HG03439 (cell line): ENCODE measurements around the gene PRKCQ.

Experiments used
- ATAC-seq: cut with Tn5 transposase; IDR thresholded peaks from one replicate; pipeline ENCODE4 v1.9.1; 2021; ENCODE audit warnings: mild to moderate bottlenecking, moderate library complexity; ENCODE audit not compliant: unreplicated experiment

Gene PRKCQ

GRCh38 chr10:6579904-6580278, at the start of gene PRKCQ:
TSS of gene PRKCQ (minus strand) at chr10:6580276. CDS start at chr10:6515135, 65,141 bp downstream.
- peak; percentile 31 for ATAC-seq

DNA sequence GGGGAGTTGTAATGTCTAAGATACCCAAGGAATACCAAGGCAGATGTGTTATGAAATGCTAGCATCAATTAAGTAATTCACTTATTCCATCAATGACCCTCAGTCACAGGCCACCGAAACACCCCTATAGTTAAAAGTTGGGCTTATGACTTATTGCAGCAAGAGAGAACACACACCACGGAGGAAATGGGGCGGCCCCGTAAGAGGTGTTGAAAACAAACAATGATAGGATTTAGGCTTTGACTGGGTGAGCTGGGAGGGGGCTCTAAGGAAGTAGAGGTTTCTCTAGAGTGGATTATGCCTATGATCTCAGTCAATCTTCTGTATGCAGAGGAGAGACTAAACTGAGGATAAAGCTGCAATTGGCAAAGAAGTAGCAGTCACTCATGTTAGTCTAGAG, 45.4 kb upstream of the PRKCQ start:
- ATAC-seq, result no peak

DNA sequence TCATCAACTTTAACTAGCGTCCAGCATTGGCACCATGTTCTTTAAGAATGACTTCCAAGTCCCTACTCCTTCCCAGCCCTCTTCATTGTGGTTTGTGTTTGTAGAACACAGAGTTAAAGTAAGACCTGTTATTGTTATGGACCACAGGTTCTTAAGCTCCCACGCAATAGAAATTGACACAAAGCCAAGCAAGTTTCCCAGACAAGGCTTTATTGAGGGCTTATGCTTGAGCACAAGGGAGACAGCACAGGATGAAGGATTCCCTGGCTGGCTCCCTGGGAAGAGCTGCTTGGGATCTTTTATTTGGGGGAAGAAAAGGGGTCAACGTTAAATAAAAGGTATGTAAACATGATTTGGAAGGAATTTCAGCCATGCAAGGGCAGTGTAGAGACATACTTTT, 44.3 kb upstream of the PRKCQ start:
- ATAC-seq, result no peak

DNA sequence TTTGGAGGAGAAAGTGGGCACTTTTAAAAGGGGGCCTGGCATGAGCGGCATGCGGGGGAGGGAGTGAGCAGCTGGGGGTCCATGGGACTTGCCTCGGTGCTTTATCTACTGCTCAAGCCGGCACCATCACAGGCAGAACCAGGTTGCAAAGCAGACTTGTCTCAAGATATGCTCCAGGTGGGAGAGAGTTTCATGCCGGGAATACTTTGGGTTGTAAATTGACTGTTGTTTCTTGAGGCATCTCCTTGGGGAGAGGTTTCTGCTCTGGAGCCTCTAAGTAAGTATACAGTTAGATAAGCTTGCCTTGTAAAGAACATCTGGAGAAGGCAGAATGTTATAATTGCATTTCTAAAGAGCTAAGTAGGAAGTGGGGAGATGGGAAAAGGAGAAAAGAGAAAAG, 42.8 kb upstream of the PRKCQ start:
- ATAC-seq, result no peak

DNA sequence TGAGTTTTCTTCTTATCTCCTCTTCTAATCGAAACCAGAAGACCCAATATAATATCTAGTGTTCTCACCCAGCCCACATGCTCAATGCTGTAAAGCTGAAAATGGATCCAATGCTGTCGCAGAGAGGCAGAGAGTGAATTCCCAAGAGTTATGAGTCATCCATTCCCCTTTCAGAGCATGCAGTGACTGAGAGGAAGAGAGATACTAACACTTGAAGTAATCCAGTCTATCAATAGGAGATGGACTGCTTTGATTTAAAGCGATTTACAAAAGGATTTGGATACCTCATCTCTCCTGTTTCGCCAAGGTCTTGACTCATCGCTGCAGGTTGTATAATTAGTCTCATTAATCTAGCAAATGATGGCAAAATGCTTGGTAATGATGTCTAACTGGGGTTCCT, 41.5 kb upstream of the PRKCQ start:
- ATAC-seq, result no peak

DNA sequence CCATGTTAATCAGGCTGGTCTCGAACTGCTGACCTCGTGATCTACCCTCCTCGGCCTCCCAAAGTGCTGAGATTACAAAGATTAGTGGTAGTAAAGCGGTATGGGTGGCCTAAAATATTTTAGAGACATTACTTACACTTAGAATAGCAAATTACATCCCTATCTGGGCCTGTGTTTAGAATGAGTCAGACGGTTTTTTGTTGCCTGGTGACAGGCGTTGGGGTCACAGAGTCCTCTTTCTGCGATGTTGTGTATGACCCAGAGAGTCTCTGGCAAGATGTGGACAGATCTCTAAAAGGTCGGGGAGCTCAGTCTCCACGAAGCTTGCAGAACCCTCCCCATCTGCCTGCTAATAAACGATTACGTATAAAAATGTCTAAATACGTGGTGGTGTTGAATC, 39.6 kb upstream of the PRKCQ start:
- ATAC-seq, result no peak

GRCh38 chr10:6618340-6618739, 38.3 kb upstream of the PRKCQ start:
- ATAC-seq, result no peak

- ATAC-seq, result no peak
Observed at GRCh38 chr10:6617309-6618076, 37.4 kb upstream of the PRKCQ start.

GRCh38 chr10:6615971-6616370, 35.9 kb upstream of the PRKCQ start:
- no peak for ATAC-seq

GRCh38 chr10:6612371-6612770, 32.3 kb upstream of the PRKCQ start:
- no peak for ATAC-seq

DNA sequence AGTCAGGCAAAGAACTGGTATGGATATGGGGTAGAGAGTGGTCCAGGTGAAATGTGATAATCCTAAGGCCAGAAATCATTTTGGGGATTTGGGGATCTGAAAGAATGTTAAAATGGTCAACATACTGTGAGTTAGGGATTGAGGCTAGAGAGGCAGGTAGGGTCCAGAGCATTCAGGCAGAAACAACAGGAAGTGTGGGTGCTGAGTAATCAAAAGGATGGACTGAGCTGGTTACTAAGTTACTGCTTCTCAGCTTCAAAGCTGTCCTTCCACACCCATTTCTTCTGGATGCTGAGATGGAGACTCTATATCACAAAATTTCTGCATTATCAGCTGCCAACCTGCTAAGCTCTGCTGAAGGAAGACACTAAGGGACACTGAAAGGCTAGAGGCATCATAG, 30.6 kb upstream of the PRKCQ start:
- ATAC-seq, result no peak

DNA sequence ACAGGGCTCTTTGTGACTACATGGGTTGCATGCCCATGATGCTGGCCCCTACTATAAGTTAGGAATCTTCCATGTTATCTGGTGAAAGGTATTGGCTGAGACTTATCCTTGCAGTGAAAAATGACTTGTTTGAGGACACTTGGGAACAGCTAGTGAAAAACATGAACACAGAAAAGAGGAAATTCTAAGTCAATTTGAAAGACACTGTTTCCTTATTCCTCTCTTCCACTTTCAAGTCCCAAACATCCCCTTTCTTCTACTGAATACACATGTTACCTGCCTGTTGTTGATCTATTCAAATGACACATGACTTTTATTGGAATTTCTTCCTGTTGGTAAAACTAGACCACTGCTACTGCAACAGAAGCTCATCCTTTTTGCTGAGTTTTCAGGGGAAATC, 29.5 kb upstream of the PRKCQ start:
- no peak for ATAC-seq

DNA sequence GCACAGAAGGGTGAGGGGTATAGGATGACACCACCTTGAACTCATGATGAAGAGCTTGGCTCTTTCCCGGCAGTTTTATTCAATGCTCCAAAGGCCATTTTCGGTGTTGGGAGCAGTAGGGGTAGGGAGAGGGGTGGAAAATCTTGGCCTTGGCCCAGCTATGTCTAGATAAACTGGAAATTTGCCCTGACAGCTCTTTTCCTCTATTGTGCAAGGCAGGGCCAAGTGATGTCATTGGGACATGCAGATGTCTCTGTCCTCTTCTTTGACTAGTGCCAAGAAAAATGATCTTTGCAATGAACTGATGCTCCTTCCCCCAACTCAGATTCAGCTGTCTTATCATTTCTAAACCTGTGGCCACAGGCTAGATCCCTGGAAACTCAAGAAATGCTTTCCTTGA, 27.7 kb upstream of the PRKCQ start:
- no peak for ATAC-seq

DNA sequence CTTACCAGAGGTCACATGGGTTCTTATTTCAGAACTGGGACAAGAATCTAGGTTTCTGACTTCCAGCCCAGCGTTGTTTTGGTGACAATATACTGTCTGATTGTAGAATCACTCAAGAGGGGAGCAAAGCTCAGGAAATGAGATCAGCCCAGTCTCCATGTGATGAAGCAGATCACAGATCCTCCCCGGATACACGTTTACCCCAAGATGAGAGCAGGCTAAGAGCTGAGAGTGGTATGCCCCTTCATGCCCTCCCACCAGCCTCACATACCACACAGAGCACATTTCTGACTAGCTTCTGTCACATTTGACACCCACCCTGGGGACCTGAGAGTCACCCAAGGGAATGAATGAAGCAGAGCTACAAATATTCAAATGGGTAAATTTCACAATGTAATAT, 27.1 kb upstream of the PRKCQ start:
- no peak for ATAC-seq

DNA sequence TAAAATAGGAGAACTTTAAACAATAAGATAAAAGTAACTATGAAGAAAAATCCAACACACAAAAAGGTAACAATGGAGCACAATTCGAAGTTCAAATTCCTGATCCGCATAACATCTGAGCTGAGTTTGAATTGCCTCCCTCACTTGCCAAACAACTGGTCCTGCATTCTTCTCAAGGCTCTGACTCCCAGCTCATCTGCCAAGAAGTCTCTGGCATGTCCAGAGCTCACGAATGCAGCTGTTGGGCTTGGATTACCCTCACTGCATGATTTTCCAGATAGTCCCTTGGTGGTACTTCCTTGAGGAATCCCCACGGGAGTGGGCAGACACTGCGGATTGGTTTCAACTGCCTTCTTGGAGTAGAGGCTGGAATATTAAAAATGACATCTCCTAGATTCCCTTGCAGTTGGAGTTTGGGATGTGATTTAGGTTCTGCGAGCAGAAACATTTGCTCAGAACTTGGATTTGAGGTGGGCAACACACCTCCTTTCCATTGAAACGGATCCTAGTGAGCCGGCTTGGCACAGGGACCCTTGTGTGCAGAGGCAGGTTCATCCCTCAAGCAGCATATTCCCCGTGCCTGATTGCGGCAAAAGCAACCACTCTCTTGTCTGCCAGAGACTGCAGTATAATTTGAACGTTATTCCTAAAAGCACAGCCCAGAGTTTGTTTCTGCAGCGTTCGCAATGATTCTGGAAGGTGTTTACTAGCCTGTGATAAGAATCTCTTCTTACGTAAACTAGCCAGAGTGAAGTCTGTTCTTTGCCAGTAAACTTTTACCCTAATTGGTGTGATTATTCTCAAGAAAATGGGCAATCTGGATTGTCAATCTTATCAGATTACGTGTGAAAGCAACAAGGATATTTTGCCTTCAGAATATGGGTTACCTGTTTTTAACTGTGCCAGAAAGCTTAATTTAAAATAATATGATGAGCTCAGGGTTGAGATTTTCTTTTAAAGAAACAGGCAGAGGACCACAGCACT, 23.4 kb upstream of the PRKCQ start:
- no peak for ATAC-seq

- no peak for ATAC-seq
Observed at GRCh38 chr10:6602700-6603084, 22.6 kb upstream of the PRKCQ start.

DNA sequence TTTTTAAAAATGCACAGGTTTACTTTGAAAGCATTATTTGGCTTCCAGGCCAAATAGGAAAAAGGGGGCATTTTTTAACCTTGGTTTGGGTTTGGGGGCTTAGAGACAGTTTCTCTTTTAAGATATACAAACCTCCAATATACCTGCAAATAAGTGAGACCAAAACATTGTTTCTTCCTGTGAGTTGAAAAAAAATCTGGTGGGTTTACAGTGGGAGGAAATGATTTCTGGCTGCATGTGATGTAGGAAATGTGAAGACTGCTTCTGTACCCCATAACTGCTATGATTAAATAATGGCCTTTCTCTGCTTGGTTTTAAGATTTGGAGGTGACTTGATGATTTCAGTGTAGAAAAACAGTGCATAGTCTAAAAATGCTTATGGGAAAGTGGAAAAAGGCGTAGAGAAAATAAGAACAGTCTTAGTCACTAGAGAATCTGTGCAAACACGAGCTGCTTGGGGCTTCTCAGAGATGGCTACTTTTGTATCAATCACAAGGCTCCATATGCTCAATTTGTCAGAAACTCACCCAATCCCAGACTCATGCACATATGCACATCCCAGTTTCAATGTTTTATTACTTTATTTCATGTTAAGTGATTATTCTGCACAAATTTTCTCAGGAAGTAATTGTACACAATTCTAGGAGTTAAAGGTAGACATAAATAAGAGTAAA, 22.1 kb upstream of the PRKCQ start:
- no peak for ATAC-seq

DNA sequence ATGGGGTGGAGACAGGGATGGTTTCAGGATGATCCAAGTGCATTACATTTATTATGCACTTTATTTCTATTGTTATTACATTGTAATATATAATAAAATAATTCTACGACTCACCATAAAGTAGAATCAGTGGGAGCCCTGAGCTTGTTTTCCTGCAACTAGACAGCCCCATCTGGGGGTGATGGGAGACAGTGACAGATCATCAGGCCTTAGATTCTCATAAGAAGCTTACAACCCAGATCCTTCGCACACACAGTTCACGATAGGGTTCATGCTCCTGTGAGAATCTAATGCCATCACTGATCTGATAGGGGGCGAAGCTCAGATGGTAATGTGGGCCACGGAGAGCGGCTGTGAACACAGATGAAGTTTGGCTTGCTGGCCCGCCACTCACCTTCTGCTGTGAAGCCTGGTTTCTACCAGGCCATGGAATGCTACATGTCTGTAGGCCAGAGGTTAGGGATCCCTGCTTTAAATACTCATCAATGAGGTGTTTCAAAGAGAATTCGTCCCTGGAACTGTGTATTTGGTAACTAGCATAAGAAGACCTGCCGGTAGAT, 21.2 kb upstream of the PRKCQ start:
- no peak for ATAC-seq

DNA sequence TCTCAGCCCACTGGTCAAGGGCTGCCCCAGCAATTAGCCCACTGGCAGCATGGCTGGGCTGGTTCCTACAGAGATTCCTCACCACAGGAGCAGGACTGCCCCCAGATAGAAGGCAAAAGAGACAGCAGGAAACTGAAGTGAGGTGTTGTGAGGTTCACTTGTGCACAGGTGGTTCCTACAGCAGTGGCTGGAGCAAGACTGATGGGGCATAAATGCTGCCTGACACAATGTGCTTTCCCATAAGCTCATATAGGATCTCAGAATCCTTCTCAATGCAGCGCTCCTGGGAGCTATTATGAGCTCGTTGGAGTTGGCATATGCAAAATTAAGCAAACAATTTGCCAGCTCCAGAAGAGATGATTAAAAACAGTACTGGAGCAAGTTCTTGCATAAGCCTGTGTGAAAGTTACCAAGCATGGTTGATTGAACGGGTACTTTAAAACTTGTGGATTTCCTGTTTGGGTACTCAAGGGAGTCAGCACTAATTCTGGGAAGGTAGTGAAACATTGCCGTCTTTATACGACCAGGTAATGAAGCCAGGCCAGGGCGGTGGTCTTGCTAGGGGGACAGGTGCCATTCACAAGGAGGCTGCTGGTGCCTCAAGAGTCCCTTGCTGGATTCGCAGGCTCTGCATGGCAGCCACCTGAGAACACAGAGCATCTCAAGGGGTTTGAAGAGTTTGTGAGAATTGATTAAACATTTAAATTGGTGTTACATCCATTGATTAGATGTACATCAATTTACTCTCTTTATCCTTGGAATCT, 20.3 kb upstream of the PRKCQ start:
- no peak for ATAC-seq

DNA sequence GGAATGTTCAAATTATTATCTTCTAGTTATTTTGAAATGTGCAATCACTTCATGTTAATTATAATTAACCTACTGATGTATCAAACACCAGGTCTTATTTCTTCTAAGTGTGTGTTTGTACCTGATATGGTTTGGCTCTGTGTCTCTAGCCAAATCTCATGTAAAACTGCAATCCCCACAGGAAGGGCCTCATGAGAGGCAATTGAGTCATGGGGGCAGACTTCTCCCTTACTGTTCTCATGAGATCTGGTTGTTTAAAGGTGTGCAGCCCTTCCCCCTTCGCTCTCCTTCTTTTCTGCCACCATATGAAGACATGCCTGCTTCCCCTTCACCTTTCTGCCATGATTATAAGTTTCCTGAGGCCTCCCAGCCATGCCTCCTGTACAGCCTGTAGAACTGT, 18.6 kb upstream of the PRKCQ start:
- ATAC-seq, result no peak

DNA sequence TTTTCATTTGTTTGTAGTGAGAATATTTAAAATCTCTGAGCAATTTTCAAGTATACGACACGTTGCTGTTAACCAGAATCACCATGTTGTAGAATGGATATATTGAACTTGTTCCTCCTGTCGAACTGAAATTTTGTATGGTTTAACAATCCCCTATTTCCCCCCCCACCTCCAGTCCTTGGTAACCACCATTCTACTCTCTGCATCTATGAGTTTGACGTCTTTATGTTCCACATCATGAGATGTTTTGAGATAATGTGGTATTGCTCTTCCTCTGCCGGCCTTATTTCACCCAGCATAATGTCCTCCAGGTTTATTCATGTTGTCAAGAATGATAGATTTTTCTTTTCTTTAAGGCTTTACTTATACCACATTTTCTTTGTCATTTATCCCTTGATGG, 17.4 kb upstream of the PRKCQ start:
- no peak for ATAC-seq
